ENCODE measurements around the gene CAPN15.

Gene CAPN15

GRCh38 chr16:569445-570254, 42.1 kb downstream of the CAPN15 start, which contains the start of gene PIGQ:
PIGQ (plus strand) TSS chr16:569968; CDS start chr16:574075, 4,107 bp downstream.
- no peak; the same call in 1 of the 2 replicates for TF ChIP-seq POLR2AphosphoS5 (IDR thresholded peaks at IDR 0.05; ENCODE audit: low read depth, low read length)
- TF ChIP-seq SIN3A (IDR thresholded peaks at IDR 0.05; ENCODE audit: borderline replicate concordance, insufficient read depth, low read length): no peak
- TF ChIP-seq REST (IDR thresholded peaks at IDR 0.05; ENCODE audit: insufficient read depth in 1 of 2, low read depth in 2 of 2, low read length in 2 of 2): no peak
- no peak for TF ChIP-seq FOXP2 (optimal IDR thresholded peaks at IDR 0.05; ENCODE audit: borderline replicate concordance, extremely low read depth, extremely low read length, insufficient read depth)
- no peak for TF ChIP-seq TAF1 (IDR thresholded peaks at IDR 0.05; ENCODE audit: borderline replicate concordance, insufficient read depth, low read length)

- TF ChIP-seq TAF1 (IDR thresholded peaks at IDR 0.05; ENCODE audit: borderline replicate concordance, insufficient read depth, low read length) (no peak), POLR2AphosphoS5 (IDR thresholded peaks at IDR 0.05; ENCODE audit: low read depth, low read length) (no peak), REST (IDR thresholded peaks at IDR 0.05; ENCODE audit: insufficient read depth in 1 of 2, low read depth in 2 of 2, low read length in 2 of 2) (no peak), FOXP2 (optimal IDR thresholded peaks at IDR 0.05; ENCODE audit: borderline replicate concordance, extremely low read depth, extremely low read length, insufficient read depth) (no peak), SIN3A (IDR thresholded peaks at IDR 0.05; ENCODE audit: borderline replicate concordance, insufficient read depth, low read length) (no peak)
Observed at GRCh38 chr16:572865-573650, 45.5 kb downstream of the CAPN15 start.

- no peak for TF ChIP-seq FOXP2 (optimal IDR thresholded peaks at IDR 0.05; ENCODE audit: borderline replicate concordance, extremely low read depth, extremely low read length, insufficient read depth)
- TF ChIP-seq SIN3A (IDR thresholded peaks at IDR 0.05; ENCODE audit: borderline replicate concordance, insufficient read depth, low read length): no peak
- no peak for TF ChIP-seq TAF1 (IDR thresholded peaks at IDR 0.05; ENCODE audit: borderline replicate concordance, insufficient read depth, low read length)
- no peak for TF ChIP-seq POLR2AphosphoS5 (IDR thresholded peaks at IDR 0.05; ENCODE audit: low read depth, low read length)
- no peak for TF ChIP-seq REST (IDR thresholded peaks at IDR 0.05; ENCODE audit: insufficient read depth in 1 of 2, low read depth in 2 of 2, low read length in 2 of 2)
Observed at GRCh38 chr16:574021-574760, 46.7 kb downstream of the CAPN15 start.

- TF ChIP-seq POLR2AphosphoS5 (IDR thresholded peaks at IDR 0.05; ENCODE audit: low read depth, low read length): no peak
Observed at GRCh38 chr16:575354-576196, 48.1 kb downstream of the CAPN15 start.

Data from PFSK-1 (cell line).